Measurements from ENCODE around the gene TULP3.

DNA sequence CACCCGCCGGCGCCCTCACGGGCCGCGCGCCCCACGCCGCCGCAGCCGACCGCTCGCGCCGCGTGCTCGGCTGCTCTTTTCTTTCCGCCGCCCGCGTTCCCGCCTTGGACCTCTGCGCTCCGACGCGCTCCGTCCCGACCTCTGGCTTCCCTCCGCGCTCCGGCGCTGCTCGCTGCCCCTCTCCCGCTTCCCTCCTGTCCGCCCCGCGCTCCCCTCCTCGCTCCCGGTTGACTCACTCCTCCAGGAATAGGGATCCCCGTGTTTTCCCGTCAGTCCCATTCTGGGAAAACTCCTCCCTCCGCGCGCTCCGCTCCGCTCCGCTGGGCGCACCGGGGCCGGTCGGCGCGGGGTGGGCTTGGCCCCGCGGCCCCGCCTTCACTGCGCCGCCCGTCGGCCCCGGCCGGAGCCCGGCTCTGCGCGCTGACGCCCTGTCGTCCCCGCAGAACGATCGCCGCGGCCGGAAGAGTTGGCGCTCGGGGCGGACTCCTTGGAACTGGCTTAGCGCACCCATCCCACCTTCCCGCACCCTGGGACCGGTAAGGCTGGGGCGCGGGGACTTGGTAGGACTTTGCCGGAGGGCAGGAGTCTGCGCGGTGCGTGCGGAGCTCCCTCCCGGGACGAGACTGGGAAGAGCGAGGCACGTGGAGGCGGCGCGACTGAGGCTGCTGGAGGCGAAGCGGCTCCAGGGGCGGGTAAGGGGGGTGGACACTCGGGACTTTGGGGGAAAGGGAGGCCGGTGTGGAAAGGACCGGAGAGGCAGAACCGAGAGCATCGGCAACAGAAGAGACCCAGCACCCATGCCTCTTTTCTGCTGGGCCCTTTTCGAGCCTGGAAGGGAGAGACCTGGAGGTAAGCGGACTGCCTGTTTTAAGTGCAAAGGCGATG lies 69.1 kb downstream of the TULP3 start:
- TF ChIP-seq, protein P1, sequence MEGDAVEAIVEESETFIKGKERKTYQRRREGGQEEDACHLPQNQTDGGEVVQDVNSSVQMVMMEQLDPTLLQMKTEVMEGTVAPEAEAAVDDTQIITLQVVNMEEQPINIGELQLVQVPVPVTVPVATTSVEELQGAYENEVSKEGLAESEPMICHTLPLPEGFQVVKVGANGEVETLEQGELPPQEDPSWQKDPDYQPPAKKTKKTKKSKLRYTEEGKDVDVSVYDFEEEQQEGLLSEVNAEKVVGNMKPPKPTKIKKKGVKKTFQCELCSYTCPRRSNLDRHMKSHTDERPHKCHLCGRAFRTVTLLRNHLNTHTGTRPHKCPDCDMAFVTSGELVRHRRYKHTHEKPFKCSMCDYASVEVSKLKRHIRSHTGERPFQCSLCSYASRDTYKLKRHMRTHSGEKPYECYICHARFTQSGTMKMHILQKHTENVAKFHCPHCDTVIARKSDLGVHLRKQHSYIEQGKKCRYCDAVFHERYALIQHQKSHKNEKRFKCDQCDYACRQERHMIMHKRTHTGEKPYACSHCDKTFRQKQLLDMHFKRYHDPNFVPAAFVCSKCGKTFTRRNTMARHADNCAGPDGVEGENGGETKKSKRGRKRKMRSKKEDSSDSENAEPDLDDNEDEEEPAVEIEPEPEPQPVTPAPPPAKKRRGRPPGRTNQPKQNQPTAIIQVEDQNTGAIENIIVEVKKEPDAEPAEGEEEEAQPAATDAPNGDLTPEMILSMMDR (IDR thresholded peaks at IDR 0.05; ENCODE audit: low read depth, low read length) = no peak
- no peak for TF ChIP-seq POLR2A (IDR thresholded peaks at IDR 0.05; ENCODE audit: extremely low read depth, insufficient read length)
- TF ChIP-seq, protein P2, sequence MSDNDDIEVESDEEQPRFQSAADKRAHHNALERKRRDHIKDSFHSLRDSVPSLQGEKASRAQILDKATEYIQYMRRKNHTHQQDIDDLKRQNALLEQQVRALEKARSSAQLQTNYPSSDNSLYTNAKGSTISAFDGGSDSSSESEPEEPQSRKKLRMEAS (IDR thresholded peaks at IDR 0.05; ENCODE audit: low read depth, low read length) = no peak
- TF ChIP-seq MYC (IDR thresholded peaks at IDR 0.05; ENCODE audit: low read depth, low read length) = no peak

Measured in NB4 (cell line).